SIG-M5 treated with dmso at 0.1 percent for 504 hours (cell line): ENCODE measurements around the gene LFNG.

Source experiments
- DNase-seq: peaks from one replicate; lab custom pipeline; 2025; ENCODE audit not compliant: unreplicated experiment; lab: John Stamatoyannopoulos, UW

LFNG gene

GRCh38 chr7:2483494-2483893 is 36.1 kb upstream of the LFNG start:
- DNase-seq, result no peak

- DNase-seq, result no peak
Measured at GRCh38 chr7:2484868-2485267, 34.7 kb upstream of the LFNG start.

GRCh38 chr7:2487586-2488271 is 31.8 kb upstream of the LFNG start:
- DNase-seq, result no peak

GRCh38 chr7:2488272-2488645 is 31.3 kb upstream of the LFNG start:
- DNase-seq, result no peak

GRCh38 chr7:2488681-2489080 is 30.9 kb upstream of the LFNG start:
- DNase-seq, result no peak

GRCh38 chr7:2490181-2490651 is 29.4 kb upstream of the LFNG start:
- DNase-seq, result no peak

- DNase-seq, result no peak
Measured at GRCh38 chr7:2492038-2492437, 27.5 kb upstream of the LFNG start.

GRCh38 chr7:2493205-2494164 is 26.1 kb upstream of the LFNG start:
- DNase-seq, result no peak

GRCh38 chr7:2494191-2495130 is 25.1 kb upstream of the LFNG start:
- DNase-seq, result no peak

- no peak for DNase-seq
Measured at GRCh38 chr7:2495418-2496299, 23.9 kb upstream of the LFNG start.

- no peak for DNase-seq
Measured at GRCh38 chr7:2496375-2496774, 23.2 kb upstream of the LFNG start.

GRCh38 chr7:2497065-2497464 is 22.5 kb upstream of the LFNG start:
- no peak for DNase-seq

GRCh38 chr7:2497500-2498336 is 21.9 kb upstream of the LFNG start:
- no peak for DNase-seq

- DNase-seq, result no peak
Measured at GRCh38 chr7:2498708-2499107, 20.9 kb upstream of the LFNG start.

GRCh38 chr7:2499181-2499580 is 20.4 kb upstream of the LFNG start:
- DNase-seq, result no peak

GRCh38 chr7:2499719-2500430 is 19.7 kb upstream of the LFNG start:
- DNase-seq, result no peak

GRCh38 chr7:2500701-2501100 is 18.9 kb upstream of the LFNG start:
- no peak for DNase-seq

GRCh38 chr7:2501947-2502646 is 17.5 kb upstream of the LFNG start:
- no peak for DNase-seq
